HUDEP-2 (cell line): Measurements from ENCODE around the gene LEMD1.

Source experiments
- DNase-seq, 76 experiments: peaks; one replicate each; lab custom pipeline; 2025; ENCODE audit not compliant: unreplicated experiment in 76 of 76; lab: John Stamatoyannopoulos, UW

LEMD1 gene

GRCh38 chr1:205421798-205422197, at the start of gene LEMD1:
Gene LEMD1 (minus strand): TSS chr1:205422056. CDS start chr1:205420536, 1,520 bp downstream.
- DNase-seq: no peak

GRCh38 chr1:205470131-205470530, 48.3 kb upstream of the LEMD1 start:
- DNase-seq: no peak

DNA sequence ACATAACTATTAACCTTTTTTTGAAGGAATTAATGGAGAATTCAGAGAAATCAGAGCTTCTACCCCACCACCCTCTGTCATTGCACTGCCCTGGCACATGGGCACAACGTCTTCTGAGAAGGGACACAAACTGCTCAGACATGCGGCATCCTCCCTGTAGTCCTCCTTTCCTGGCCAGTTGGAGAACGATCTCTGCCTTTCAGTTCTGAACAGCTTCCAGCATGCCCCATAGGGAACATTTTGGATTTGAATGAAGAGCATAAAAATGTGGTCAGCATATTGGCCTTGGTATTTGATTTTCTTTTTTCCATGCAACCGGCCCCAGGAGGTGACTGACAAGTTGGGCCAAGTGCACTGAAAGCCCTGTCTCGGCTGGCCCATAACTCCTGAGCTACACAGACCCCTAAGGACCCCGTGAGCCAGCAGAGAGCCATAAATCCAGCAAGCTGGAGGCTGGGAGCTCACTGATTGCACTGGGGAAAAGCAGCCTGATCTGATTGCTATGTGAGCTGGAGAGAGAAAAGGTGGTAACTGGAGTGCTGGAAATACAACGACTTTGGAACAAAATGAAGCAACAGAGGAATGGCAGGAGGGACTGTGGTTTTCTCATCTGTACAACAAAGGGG, 44.9 kb upstream of the LEMD1 start:
- no peak for DNase-seq

- no peak for DNase-seq
These were observed 43.5 kb upstream of the LEMD1 start for GRCh38 chr1:205465392-205465791.

- DNase-seq: peak in 15 of 76 experiments; percentile 3 to 29 (median 10)
These were observed 37.1 kb upstream of the LEMD1 start for GRCh38 chr1:205458777-205459566.

DNA sequence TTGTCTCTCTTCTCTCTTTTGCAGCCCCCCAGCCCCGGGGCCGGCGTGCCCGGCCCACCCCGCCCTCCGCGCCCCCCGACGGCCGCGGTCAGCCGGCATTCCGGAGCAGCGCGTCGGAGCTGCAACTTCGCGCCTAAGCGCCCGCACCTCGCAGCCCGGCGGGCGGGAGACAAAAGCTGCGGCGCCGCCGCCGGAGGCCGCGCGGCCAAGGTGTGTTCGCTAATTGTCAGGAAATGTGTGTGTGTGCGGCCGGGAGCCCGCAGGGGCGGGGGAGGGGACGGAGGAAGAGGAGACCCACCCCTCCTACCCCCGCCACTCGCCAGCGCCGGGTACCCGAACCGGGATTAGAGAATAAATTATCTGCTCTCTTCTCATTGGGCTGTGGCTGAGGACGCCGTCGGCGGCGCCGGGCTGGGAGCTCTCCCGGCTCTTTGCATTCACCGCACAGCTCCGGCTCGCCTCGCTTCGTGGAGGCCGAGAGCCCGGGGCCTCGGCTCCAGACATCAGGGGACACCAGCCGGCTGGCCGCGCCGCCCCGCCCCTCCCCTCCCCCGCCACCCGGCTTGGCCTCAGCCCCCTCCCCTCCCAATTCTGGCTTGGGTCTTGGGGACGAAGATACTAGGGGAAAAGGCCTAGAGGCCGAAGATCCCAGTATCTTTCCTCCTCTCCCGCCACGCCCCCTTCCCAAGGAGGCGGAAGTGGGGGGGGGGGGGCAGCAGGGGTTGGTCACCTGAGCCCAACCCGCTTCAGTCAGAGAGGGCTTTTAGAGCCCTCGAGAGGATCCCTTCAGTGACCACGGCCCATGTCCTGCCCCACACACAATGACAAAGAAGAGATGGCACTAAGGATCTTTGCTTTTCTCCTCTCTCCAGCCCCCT, 35.3 kb upstream of the LEMD1 start:
- no peak for DNase-seq

- no peak for DNase-seq
These were observed 34.6 kb upstream of the LEMD1 start for GRCh38 chr1:205456383-205456867.

DNA sequence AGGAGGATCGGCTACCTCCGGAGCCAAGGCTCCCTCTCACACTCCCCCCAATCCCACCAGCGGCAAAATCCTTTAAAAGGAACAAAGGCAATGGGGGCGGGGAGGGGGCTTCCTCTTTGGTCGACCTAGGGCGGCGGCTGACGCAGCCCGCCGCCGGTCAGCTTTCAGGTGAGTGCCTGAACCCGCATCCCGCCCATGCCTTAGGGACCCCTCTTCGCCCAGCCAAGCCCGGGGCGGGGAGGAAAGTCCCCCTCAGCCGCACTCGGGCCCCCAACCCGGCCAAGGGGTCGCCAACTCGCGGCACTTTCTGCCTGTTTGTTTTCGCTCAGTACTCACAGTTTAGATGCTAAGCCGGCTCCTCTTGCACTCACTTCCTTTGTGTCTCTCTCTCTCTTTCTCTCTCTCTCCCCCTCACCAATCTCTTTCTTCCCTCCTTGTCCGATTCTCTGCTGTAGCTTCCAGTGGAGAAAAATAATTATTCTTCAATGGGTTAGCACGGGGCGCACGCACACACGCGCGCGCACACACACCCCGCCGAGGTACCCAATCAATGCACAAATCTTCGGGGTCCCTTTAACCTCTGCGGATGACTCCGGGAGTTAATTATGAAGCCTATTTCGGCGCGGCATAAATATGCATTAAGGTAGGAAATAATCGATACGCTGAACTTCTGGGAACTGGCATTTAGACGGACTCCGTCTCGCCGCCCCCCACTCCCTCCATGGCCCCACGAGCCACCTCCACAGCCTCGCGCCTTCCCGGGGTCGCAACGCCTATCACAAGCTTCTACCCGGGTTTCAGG, 33.9 kb upstream of the LEMD1 start, which contains the start of gene BLACAT1:
BLACAT1 (minus strand) TSS at position 465 of the 802 bp plus-strand sequence.
- no peak for DNase-seq

DNA sequence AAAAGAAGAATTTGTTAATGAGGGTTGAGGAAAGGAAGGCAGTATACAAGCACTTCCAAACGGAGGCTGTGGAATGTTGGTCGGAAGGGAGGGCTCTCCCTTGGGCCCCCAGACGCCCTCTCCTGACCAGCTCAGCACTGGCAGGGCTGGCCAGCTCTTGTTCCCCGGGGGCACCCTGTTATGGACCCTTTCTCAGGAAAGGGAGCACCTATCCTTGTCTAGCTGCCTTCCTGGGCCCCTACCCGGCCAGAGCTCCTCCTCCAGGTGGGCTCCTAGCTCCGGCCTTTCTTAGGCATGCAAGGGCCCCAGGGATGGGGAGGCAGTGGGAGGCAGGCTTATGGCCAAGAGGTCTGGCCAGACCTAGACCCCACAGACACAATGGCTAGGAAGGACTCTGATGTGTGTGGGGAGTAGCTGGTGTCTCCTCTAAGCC, 33.1 kb upstream of the LEMD1 start:
- no peak for DNase-seq

- DNase-seq: no peak
These were observed 31.6 kb upstream of the LEMD1 start for GRCh38 chr1:205453466-205453865.

DNA sequence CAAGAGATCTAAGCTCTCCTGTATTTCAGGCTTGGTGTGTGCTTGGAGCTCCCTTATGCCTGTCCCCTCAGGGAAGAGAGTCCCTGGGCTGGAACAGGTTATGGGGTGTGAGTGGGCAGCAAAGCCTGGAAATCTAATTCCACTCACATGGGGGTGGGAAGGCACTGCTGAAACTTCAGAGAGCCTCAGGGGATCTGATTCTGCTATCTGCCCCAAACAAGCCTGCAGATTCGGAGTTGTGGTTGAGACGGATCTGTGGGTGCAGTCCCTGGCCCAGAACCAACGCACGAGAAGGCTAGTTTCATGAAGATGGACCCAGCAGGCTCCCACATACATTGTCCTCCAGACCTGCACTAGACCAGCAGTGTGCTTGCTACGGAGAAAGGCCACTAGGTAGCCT, 31.1 kb upstream of the LEMD1 start:
- DNase-seq: no peak

DNA sequence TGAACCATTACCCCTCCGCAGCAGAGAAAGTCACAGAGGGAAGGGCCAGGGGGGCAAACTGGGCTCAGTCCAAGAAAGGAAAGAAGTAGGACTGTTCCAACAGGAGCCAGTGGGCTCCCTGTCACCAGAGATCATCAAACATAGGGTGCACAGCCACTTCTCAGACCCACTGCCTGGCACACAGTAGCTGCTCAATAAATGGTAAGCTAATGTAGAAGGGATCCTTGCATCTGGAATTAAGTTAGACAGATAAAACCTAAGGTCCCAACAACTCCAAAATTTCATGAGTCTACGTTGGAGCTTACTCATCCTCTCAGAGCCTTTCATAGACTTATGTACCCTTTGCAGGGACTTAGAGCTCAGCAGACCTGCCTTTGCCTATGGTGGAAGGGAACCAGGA, 30.5 kb upstream of the LEMD1 start:
- DNase-seq: no peak

DNA sequence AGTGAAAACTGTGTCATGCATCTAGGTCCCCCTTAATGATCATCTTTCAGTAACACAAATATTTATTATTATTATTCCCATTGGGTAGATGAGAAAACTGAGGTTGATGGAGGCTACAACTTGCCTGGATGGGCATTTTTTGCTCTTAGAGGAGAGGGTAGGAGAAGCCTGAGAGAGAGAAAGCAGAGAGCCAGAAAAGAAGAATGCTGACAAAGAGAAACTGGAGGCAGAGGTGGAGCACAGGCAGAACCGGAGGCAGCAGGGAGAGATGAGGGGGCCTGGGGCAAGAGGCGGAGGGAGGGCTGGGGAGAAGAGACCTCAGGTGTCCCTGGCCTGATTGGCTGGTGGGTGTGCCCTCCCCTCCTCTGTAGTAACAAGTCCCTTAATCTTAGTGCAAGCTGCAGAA, 29.9 kb upstream of the LEMD1 start:
- DNase-seq: no peak

- no peak for DNase-seq
These were observed 29.3 kb upstream of the LEMD1 start for GRCh38 chr1:205451202-205451601.

- DNase-seq: no peak
These were observed 28.6 kb upstream of the LEMD1 start for GRCh38 chr1:205450448-205450847.

DNA sequence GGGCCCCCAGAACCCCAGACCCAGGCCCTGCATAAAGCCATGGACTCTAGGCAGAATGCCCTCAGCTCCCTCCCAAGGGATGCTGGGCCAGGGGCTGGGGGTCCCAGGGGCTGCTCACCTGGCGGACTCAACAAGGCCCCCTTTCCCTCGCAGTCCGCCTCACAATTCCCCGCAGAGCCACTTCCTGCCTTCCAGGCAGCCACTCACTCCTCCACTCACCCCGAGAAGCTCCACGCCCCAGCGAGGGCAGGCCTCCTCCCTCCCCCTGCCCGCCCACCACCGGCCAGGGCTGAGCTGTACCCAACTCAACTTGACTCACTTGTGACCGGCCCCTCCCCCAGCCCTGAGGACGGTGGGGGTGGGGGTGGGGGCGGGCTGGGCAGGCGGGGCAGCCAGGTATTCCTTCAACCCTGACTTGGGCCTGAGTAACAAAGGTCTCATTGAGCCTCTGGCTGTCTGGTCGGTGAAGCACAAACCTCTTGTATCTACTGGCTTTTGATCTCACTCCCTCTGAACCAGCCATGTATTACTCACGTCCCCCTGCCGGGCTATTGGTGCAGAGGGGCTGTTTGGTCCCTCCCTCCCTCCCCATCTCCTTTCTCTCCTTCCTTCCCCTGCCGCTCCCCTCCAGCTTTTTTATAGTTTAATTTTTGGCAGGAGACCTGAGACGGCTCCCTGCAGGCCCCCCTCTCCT, 28.0 kb upstream of the LEMD1 start:
- DNase-seq: peak in 26 of 76 experiments; percentile 5 to 71 (median 25)

DNA sequence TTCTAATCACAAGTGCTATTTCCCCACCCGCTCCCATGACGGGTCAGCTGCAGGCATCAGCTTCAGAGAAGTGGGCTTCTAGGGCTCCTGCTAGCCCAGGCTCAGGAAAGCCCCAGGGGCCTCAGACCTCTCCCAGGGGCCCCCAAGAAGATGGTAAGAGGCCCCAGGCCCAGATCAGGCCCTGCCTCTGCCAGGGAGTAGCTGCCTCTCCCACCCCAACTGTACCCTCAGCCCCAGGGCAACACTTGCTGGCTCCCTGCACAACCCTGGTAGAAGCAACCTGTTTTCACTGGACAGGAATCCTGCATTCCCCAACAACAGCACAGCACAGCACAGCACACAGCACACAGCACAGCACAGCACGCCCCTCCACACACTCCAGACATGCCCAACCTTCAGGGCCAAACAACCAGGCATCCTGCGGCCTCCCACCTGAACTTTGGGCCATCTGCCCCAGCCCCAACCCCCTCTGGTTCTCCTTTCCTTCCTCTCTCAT, 27.4 kb upstream of the LEMD1 start:
- DNase-seq: no peak

- no peak for DNase-seq
These were observed 26.8 kb upstream of the LEMD1 start for GRCh38 chr1:205448540-205449253.
